Thyroid gland (tissue), 4 donors: ENCODE data around the gene NR3C1.

ENCODE experiments used
- CTCF ChIP-seq, 6 experiments: fragments of 200-600 bp in 3 of 6; fragments of 450-650 bp in 3 of 6; sonication (generic) in 3 of 6; IDR thresholded peaks; one replicate each; pipeline ENCODE4 v1.5.1; 2016 to 2019; ENCODE audit warnings: antibody characterized with exemption in 6 of 6, mild to moderate bottlenecking in 2 of 6, inconsistent platforms in 1 of 6, moderate library complexity in 1 of 6
- POLR2A ChIP-seq, 2 donors: fragments of 450-650 bp; IDR thresholded peaks; one replicate each; pipeline ENCODE4 v1.6.1; 2017; ENCODE audit warnings: antibody characterized with exemption in 2 of 2, mild to moderate bottlenecking in 2 of 2, moderate library complexity in 1 of 2

- TF ChIP-seq CTCF (IDR thresholded peaks at IDR 0.05) = no peak
- no peak for TF ChIP-seq POLR2A (IDR thresholded peaks at IDR 0.05)
Observed at GRCh38 chr5:143313298-143313852, 90.1 kb downstream of the NR3C1 start.
